WTC11 (cell line): ENCODE data around the gene CGNL1. TPM values are rescaled to one million over a fixed set of nuclear protein-coding genes. Genes with fewer than 3 reads are reported as not detected.

Experiments
- ATAC-seq: fragments of 200-7000 bp; cut with Tn5 transposase; 2 replicates; pipeline ENCODE4 v1.10.0; 2021; ENCODE audit warnings: mild to moderate bottlenecking, moderate library complexity
- Bru-seq: library from RNA; stranded (reverse); fragments of 400-500 nt; gene quantifications from one replicate; lab custom pipeline; 2021; lab: Mats Ljungman, UMichigan
- CTCF ChIA-PET: fragments of 300-600 bp; sonication (Branson Sonifier 250); formaldehyde crosslinking; loops from one replicate; lab custom pipeline; 2021; ENCODE audit warnings: antibody characterized with exemption; lab: Charles Lee
- POLR2A ChIA-PET: fragments of 350-600 bp; sonication (Branson Sonifier 250); formaldehyde crosslinking; loops from one replicate; lab custom pipeline; 2021; ENCODE audit warnings: antibody characterized with exemption; lab: Charles Lee
- DNase-seq: peaks from one replicate; pipeline ENCODE4 v3.0.0; 2021; ENCODE audit warnings: low spot score
- H3K27ac Mint-ChIP-seq: 2 replicates; pipeline ENCODE4 v1.8.0; 2021; ENCODE audit warnings: mixed read lengths
- H3K27me3 Mint-ChIP-seq: 2 replicates; pipeline ENCODE4 v1.8.0; 2021; ENCODE audit warnings: low read depth, mild to moderate bottlenecking, moderate library complexity, mixed read lengths
- H3K36me3 Mint-ChIP-seq: 2 replicates; pipeline ENCODE4 v1.8.0; 2021; ENCODE audit warnings: mixed read lengths
- H3K4me1 Mint-ChIP-seq: 2 replicates; pipeline ENCODE4 v1.8.0; 2022; ENCODE audit warnings: mixed read lengths
- H3K4me3 Mint-ChIP-seq: 2 replicates; pipeline ENCODE4 v1.8.0; 2021; ENCODE audit warnings: mild to moderate bottlenecking, moderate library complexity, mixed read lengths
- H3K9me3 Mint-ChIP-seq: 2 replicates; pipeline ENCODE4 v1.8.0; 2021; ENCODE audit warnings: mixed read lengths
- ERG ChIP-seq: fragments of 250-450 bp; sonication (Bioruptor Pico); IDR thresholded peaks from 2 replicates; pipeline ENCODE4 v1.8.0; 2021; ENCODE audit warnings: mild to moderate bottlenecking
- ESRRA ChIP-seq: sonication (generic); formaldehyde crosslinking; IDR thresholded peaks from 2 replicates; pipeline ENCODE4 v1.8.1; 2022; ENCODE audit warnings: mild to moderate bottlenecking, missing genetic modification reagents, borderline replicate concordance
- FOXP1 ChIP-seq: sonication (generic); formaldehyde crosslinking; IDR thresholded peaks from 2 replicates; pipeline ENCODE4 v1.8.0; 2022; ENCODE audit warnings: missing genetic modification reagents, mild to moderate bottlenecking, moderate library complexity, borderline replicate concordance
- GRHL2 ChIP-seq: fragments of 250-450 bp; sonication (Bioruptor Pico); IDR thresholded peaks from 2 replicates; pipeline ENCODE4 v1.8.0; 2022; ENCODE audit warnings: mild to moderate bottlenecking, moderate library complexity; ENCODE audit not compliant: insufficient replicate concordance, severe bottlenecking
- GTF2I ChIP-seq: fragments of 250-450 bp; sonication (Bioruptor Pico); conservative IDR thresholded peaks from 2 replicates; pipeline ENCODE4 v1.4.0; 2021; ENCODE audit warnings: mild to moderate bottlenecking
- JUN ChIP-seq: sonication (generic); formaldehyde crosslinking; IDR thresholded peaks from 2 replicates; pipeline ENCODE4 v1.8.0; 2023; ENCODE audit warnings: mild to moderate bottlenecking, missing genetic modification reagents
- NR1H2 ChIP-seq: sonication (generic); formaldehyde crosslinking; IDR thresholded peaks from 2 replicates; pipeline ENCODE4 v1.9.0; 2021; ENCODE audit warnings: mild to moderate bottlenecking, moderate library complexity, missing genetic modification reagents
- OVOL2 ChIP-seq: fragments of 250-450 bp; sonication (Bioruptor Pico); IDR thresholded peaks from 2 replicates; pipeline ENCODE4 v1.9.0; 2021; ENCODE audit warnings: mild to moderate bottlenecking, borderline replicate concordance
- SMAD4 ChIP-seq: sonication (generic); formaldehyde crosslinking; IDR thresholded peaks from 2 replicates; pipeline ENCODE4 v1.8.0; 2022; ENCODE audit warnings: mild to moderate bottlenecking, missing genetic modification reagents
- SP1 ChIP-seq: sonication (generic); formaldehyde crosslinking; conservative IDR thresholded peaks from 2 replicates; pipeline ENCODE4 v1.8.1; 2022; ENCODE audit warnings: missing genetic modification reagents
- ZNF396 ChIP-seq: fragments of 250-450 bp; sonication (Bioruptor Pico); IDR thresholded peaks from 2 replicates; pipeline ENCODE4 v1.8.0; 2021; ENCODE audit warnings: mild to moderate bottlenecking, moderate library complexity, borderline replicate concordance
- ZNF423 ChIP-seq: fragments of 250-450 bp; sonication (Bioruptor Pico); IDR thresholded peaks from 2 replicates; pipeline ENCODE4 v2.1.2; 2022; ENCODE audit warnings: mild to moderate bottlenecking, moderate library complexity
- ZNF532 ChIP-seq: fragments of 250-450 bp; sonication (Bioruptor Pico); IDR thresholded peaks from 2 replicates; pipeline ENCODE4 v1.9.0; 2021; ENCODE audit warnings: mild to moderate bottlenecking, borderline replicate concordance
- ZNF671 ChIP-seq: fragments of 250-450 bp; sonication (Bioruptor Pico); IDR thresholded peaks from 2 replicates; pipeline ENCODE4 v1.8.0; 2021; ENCODE audit warnings: mild to moderate bottlenecking
- long read RNA-seq, 3 experiments: library from RNA in 1 of 3; library from capped mRNA in 1 of 3; library from polyadenylated mRNA in 1 of 3; unstranded in 2 of 3; stranded (forward) in 1 of 3; transcript quantifications; one replicate each; pipeline ENCODE4 v2.0.0, GENCODE V29; 2021
- total RNA-seq: library from RNA; stranded (reverse); gene quantifications from 3 replicates; pipeline ENCODE4 v1.2.3, GENCODE V29; 2021
- TF ChIP-seq, protein P1 (sequence below): sonication (generic); formaldehyde crosslinking; IDR thresholded peaks from 2 replicates; pipeline ENCODE4 v1.8.1; 2023; ENCODE audit warnings: mild to moderate bottlenecking, moderate library complexity, missing genetic modification reagents
- TF ChIP-seq, protein P2 (sequence below): fragments of 250-450 bp; sonication (Bioruptor Pico); IDR thresholded peaks from 2 replicates; pipeline ENCODE4 v1.9.0; 2021; ENCODE audit warnings: mild to moderate bottlenecking
- TF ChIP-seq, protein P3 (sequence below): sonication (generic); formaldehyde crosslinking; IDR thresholded peaks from 2 replicates; pipeline ENCODE4 v1.8.1; 2022; ENCODE audit warnings: missing genetic modification reagents, borderline replicate concordance
- TF ChIP-seq, protein P4 (sequence below): fragments of 250-450 bp; sonication (Bioruptor Pico); IDR thresholded peaks from 2 replicates; pipeline ENCODE4 v1.9.0; 2021; ENCODE audit warnings: mild to moderate bottlenecking

The CGNL1 gene
- total RNA-seq (57.3 to 69.5 TPM (median 67.1 TPM) in 3 replicates), Bru-seq, nascent RNA (percentile 90 among the genes with signal in this experiment)
- long read RNA-seq, experiment 1, full-length matches to known transcripts = 20 of 149 reads
- long read RNA-seq, experiment 1, partial matches to known transcripts = 112 of 149 reads
- long read RNA-seq, experiment 1, other reads (novel, unspliced or antisense) = 17 of 149 reads
- long read RNA-seq, experiment 2, partial matches to known transcripts = 25 of 94 reads
- long read RNA-seq, experiment 2, other reads (novel, unspliced or antisense) = 69 of 94 reads
- long read RNA-seq, experiment 3, partial matches to known transcripts = 1 of 3 reads
- long read RNA-seq, experiment 3, other reads (novel, unspliced or antisense) = 2 of 3 reads

DNA sequence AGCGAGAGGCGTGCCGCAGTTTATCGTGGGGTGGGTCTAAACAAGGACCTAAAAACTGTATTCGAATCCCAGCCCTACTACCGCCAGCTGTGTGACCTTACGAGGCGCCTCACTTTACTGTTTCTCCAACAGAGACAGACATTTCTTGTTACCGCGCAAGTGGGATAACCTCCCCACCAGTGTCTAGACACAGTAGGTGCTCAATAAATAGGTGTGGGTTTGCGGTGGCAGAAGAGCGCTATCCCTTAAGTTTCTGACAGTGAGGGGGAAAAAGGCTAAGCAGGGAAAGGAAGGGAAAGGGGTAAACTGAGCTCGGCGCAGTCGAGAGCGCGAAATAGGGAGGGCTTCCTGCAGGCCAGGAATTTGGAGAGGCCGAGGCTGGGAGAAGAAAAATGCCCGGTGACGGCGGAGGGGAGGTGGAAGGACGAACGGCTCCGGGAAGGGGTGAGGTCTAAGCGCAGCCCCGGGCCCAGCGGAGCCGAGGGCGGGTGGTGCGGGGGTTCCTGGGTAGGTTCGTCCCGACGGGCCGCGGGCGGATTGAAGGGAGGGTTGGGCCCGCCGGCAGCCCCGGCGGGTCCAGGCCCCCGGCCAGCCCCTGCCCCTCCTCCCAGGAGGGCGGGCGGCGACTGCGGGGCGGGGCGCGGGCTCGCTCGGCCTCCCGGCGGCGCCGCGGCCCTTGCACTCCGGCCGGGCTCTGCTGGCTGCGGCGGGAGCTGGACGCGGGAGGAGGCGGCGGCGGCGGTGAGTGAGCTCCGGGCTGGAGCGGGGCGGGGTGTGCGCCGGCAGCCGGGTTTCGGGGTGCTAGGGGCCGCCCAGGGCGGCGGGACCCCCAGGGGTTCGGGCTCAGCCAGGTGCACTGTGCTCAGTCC lies at the start of gene CGNL1:
CGNL1 (plus strand) TSS at position 679 of the 869 bp plus-strand sequence. CDS start 61,495 bp downstream, outside the sequence.
- POLR2A ChIA-PET = interaction anchor here (1.0 to 2.0 kb wide), 6 partner anchors 8 to 55 kb away, joined by 3 to 10 read pairs (median 4); no protein-coding TSS in a partner anchor
- ATAC-seq (peak; percentile 67), DNase-seq (peak; percentile 69)
- no peaks in the 10 kb centered on the region for H3K9me3 Mint-ChIP-seq
- CTCF ChIA-PET = interaction anchor here (0.5 to 2.8 kb wide), 17 partner anchors 10 to 446 kb away, joined by 3 to 17 read pairs (median 5); no protein-coding TSS in a partner anchor
- peak within 1 kb of the TSS; percentile 90 for H3K4me3 Mint-ChIP-seq
- peaks cover 30% of the 10 kb centered on the region for H3K27me3 Mint-ChIP-seq
- peaks cover 53% of the 10 kb centered on the region for H3K4me1 Mint-ChIP-seq
- peak; percentile 50; the same call in 1 of the 2 replicates for TF ChIP-seq FOXP1 (CRISPR knock-in tag)
- TF ChIP-seq GTF2I (CRISPR knock-in tag) = 0 out of 2 replicates have a peak, but pooled peaks have one; percentile 12
- TF ChIP-seq ERG (CRISPR knock-in tag) = no peak
- TF ChIP-seq, protein P1, sequence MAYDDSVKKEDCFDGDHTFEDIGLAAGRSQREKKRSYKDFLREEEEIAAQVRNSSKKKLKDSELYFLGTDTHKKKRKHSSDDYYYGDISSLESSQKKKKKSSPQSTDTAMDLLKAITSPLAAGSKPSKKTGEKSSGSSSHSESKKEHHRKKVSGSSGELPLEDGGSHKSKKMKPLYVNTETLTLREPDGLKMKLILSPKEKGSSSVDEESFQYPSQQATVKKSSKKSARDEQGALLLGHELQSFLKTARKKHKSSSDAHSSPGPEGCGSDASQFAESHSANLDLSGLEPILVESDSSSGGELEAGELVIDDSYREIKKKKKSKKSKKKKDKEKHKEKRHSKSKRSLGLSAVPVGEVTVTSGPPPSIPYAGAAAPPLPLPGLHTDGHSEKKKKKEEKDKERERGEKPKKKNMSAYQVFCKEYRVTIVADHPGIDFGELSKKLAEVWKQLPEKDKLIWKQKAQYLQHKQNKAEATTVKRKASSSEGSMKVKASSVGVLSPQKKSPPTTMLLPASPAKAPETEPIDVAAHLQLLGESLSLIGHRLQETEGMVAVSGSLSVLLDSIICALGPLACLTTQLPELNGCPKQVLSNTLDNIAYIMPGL (CRISPR knock-in tag) = 0 out of 2 replicates have a peak, but pooled peaks have one; percentile 25
- TF ChIP-seq SP1 (CRISPR knock-in tag) = peak; percentile 60
- TF ChIP-seq ZNF532 (CRISPR knock-in tag) = peak; percentile 24; the same call in 1 of the 2 replicates
- TF ChIP-seq JUN (CRISPR knock-in tag) = no peak
- TF ChIP-seq, all 79 proteins: peak for 5
- no peaks in the 10 kb centered on the region for H3K36me3 Mint-ChIP-seq
- H3K27ac Mint-ChIP-seq = peak within 1 kb of the TSS; percentile 94; the same call in 1 of the 2 replicates

DNA sequence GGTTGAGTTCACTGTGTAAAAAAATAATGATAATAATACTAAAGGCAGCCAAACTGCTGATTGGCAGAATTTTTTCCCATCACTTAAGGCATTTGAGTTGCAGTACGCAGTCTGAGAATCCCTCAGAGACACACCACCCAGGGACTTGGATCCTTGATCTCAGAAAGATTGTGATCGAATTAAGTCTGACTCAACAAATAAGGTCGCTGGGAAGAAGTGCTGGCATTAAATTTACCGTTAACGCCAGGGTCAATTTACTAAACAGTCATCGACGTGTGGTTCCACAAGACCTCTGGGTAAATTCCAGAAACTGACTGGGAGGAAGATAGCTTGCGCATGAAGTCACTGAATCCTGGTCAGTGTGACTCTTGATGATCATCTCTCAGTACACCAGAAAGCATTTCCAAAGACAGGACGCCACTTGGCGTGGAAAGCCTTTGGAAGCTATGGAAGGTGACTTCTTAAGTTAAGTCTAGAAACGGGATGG lies 48.3 kb upstream of the CGNL1 start:
- Mint-ChIP-seq H3K27ac (no peak overlapping the region), H3K36me3 (no peaks in the 10 kb centered on the region), H3K4me1 (peaks cover 16% of the 10 kb centered on the region), H3K27me3 (no peaks in the 10 kb centered on the region; the same call in 1 of the 2 replicates), H3K4me3 (no peak overlapping the region), H3K9me3 (no peaks in the 10 kb centered on the region)
- CTCF ChIA-PET = interaction anchor here (1.1 to 2.4 kb wide), 3 partner anchors 17 to 199 kb away, joined by 4 to 7 read pairs (median 5); no protein-coding TSS in a partner anchor
- POLR2A ChIA-PET = no interaction called here
- DNase-seq = no peak
- no peak for ATAC-seq
- TF ChIP-seq OVOL2 (CRISPR knock-in tag) (no peak), ESRRA (CRISPR knock-in tag) (no peak), GRHL2 (CRISPR knock-in tag) (no peak), ZNF396 (CRISPR knock-in tag) (no peak), NR1H2 (CRISPR knock-in tag) (no peak), ZNF671 (CRISPR knock-in tag) (no peak), ZNF423 (CRISPR knock-in tag) (no peak), SMAD4 (CRISPR knock-in tag) (no peak)
- TF ChIP-seq, protein P2, sequence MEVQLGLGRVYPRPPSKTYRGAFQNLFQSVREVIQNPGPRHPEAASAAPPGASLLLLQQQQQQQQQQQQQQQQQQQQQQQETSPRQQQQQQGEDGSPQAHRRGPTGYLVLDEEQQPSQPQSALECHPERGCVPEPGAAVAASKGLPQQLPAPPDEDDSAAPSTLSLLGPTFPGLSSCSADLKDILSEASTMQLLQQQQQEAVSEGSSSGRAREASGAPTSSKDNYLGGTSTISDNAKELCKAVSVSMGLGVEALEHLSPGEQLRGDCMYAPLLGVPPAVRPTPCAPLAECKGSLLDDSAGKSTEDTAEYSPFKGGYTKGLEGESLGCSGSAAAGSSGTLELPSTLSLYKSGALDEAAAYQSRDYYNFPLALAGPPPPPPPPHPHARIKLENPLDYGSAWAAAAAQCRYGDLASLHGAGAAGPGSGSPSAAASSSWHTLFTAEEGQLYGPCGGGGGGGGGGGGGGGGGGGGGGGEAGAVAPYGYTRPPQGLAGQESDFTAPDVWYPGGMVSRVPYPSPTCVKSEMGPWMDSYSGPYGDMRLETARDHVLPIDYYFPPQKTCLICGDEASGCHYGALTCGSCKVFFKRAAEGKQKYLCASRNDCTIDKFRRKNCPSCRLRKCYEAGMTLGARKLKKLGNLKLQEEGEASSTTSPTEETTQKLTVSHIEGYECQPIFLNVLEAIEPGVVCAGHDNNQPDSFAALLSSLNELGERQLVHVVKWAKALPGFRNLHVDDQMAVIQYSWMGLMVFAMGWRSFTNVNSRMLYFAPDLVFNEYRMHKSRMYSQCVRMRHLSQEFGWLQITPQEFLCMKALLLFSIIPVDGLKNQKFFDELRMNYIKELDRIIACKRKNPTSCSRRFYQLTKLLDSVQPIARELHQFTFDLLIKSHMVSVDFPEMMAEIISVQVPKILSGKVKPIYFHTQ (CRISPR knock-in tag) = no peak
- TF ChIP-seq, protein P3, sequence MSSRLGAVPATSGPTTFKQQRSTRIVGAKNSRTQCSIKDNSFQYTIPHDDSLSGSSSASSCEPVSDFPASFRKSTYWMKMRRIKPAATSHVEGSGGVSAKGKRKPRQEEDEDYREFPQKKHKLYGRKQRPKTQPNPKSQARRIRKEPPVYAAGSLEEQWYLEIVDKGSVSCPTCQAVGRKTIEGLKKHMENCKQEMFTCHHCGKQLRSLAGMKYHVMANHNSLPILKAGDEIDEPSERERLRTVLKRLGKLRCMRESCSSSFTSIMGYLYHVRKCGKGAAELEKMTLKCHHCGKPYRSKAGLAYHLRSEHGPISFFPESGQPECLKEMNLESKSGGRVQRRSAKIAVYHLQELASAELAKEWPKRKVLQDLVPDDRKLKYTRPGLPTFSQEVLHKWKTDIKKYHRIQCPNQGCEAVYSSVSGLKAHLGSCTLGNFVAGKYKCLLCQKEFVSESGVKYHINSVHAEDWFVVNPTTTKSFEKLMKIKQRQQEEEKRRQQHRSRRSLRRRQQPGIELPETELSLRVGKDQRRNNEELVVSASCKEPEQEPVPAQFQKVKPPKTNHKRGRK = no peak
- TF ChIP-seq, protein P4, sequence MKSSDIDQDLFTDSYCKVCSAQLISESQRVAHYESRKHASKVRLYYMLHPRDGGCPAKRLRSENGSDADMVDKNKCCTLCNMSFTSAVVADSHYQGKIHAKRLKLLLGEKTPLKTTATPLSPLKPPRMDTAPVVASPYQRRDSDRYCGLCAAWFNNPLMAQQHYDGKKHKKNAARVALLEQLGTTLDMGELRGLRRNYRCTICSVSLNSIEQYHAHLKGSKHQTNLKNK (CRISPR knock-in tag) = no peak
